ENCODE results near the gene SYT2.
"Not testable (repeated sequence)": the region's sequence is repeated elsewhere in the genome, so short reads cannot be mapped to it uniquely, and the experiment has no call there.

The SYT2 gene

GRCh38 chr1:202545647-202546303 lies 164.5 kb downstream of the SYT2 start:
- not testable (repeated sequence) for DNase-seq (ENCODE audit: low read depth in 2 of 2)

DNA sequence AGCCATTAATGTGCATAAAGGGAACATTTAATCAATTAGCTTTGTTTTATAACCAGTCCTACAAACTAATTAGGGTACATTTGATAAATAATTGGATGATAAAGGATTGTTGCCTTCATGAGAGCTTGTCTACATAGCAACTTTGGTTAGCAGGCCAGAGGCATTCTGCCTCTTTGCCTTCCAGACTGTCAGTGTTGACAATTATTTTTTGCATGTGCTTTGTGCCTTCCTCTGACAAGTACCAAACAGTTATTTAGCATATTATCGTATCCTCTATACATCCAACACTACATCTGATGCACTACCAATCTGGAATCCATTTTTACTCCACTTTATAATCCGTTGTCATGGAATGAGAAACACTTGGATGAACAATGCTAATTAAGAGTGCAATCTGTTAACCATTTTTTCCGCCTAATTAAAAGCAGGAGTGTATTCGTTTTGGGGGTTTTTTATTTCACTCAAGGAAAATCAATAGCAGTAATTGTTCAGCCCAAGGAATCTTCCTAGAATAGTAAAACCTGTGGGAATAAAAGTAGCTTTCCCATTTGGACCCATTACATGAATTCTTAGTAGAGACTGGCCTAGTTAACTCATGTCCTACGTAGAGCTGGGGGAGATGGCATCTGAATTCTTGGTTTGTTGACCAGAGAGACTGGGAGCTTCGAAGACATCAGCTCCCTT lies 165.3 kb downstream of the SYT2 start:
- DNase-seq (ENCODE audit: low read depth in 2 of 2), result not testable (repeated sequence)

GRCh38 chr1:202543537-202543936 lies 166.7 kb downstream of the SYT2 start:
- DNase-seq (ENCODE audit: low read depth in 2 of 2), result not testable (repeated sequence)

GRCh38 chr1:202542415-202542814 lies 167.8 kb downstream of the SYT2 start:
- not testable (repeated sequence) for DNase-seq (ENCODE audit: low read depth in 2 of 2)

- DNase-seq (ENCODE audit: low read depth in 2 of 2), result not testable (repeated sequence)
These were observed 169.4 kb downstream of the SYT2 start for GRCh38 chr1:202540858-202541257.
